Endothelial cell of umbilical vein (primary cell): Measurements from ENCODE around the gene ZNF423. TPM values are rescaled to one million over a fixed set of nuclear protein-coding genes. Genes with fewer than 3 reads are reported as not detected.

Experiments used
- BruUV-seq: library from RNA; stranded (reverse); fragments of 400-500 nt; replicated peaks from 2 replicates; lab custom pipeline; 2021; lab: Mats Ljungman, UMichigan
- CTCF ChIA-PET: fragments of 300-600, 350-600 bp; sonication (Branson Sonifier 250); formaldehyde crosslinking; loops from one replicate; lab custom pipeline; 2021; ENCODE audit warnings: antibody characterized with exemption, inconsistent platforms; lab: Charles Lee
- POLR2A ChIA-PET: fragments of 300-600, 350-600 bp; sonication (Branson Sonifier 250); formaldehyde crosslinking; loops from one replicate; lab custom pipeline; 2021; ENCODE audit warnings: antibody characterized with exemption, inconsistent platforms; lab: Charles Lee
- DNase-seq: peaks from one replicate; pipeline ENCODE4 v3.0.0-alpha.2; 2011; ENCODE audit warnings: low read depth, low spot score
- FAIRE-seq: peaks from 2 replicates; lab custom pipeline; 2011; peaks lifted over from hg19 to GRCh38; lab: Jason Lieb, UNC
- H2AFZ ChIP-seq: 2 replicates; pipeline ENCODE4 v1.6.0; 2012; ENCODE audit warnings: low read depth, low read length, control low read depth, inconsistent platforms
- H3K27ac ChIP-seq: 2 replicates; pipeline ENCODE4 v1.5.1; 2011; ENCODE audit warnings: low read depth, mild to moderate bottlenecking, control low read depth, low read length, moderate library complexity; ENCODE audit not compliant: insufficient read depth
- H3K27me3 ChIP-seq, 2 experiments: 2 replicates each; pipeline versions ENCODE4 v1.6.0 to v1.6.1; 2011; ENCODE audit warnings: low read length in 2 of 2, mixed read lengths in 1 of 2; ENCODE audit not compliant: control insufficient read depth in 2 of 2, insufficient read depth in 2 of 2
- H3K36me3 ChIP-seq, 2 experiments: 2 replicates in 1 of 2; 3 replicates in 1 of 2; pipeline ENCODE4 v1.5.1; 2011; ENCODE audit warnings: low read length in 2 of 2, mild to moderate bottlenecking in 1 of 2, moderate library complexity in 1 of 2; ENCODE audit not compliant: control insufficient read depth in 2 of 2, insufficient read depth in 2 of 2; ENCODE audit errors: extremely low read depth in 1 of 2
- H3K4me1 ChIP-seq: 3 replicates; pipeline ENCODE4 v1.5.1; 2011; ENCODE audit warnings: mild to moderate bottlenecking, low read length; ENCODE audit not compliant: control insufficient read depth, insufficient read depth; ENCODE audit errors: extremely low read depth
- H3K4me2 ChIP-seq: 2 replicates; pipeline ENCODE4 v1.6.1; 2011; ENCODE audit warnings: low read length, control low read depth, mixed read lengths; ENCODE audit not compliant: insufficient read depth
- H3K4me3 ChIP-seq, 3 experiments: fragments of 200-600 bp in 1 of 3; sonication (generic), shearing (Covaris generic) in 1 of 3; replicated peaks in 1 of 3; 2 replicates each; pipeline ENCODE4 v1.5.1; 2011 to 2016; ENCODE audit warnings: control low read depth in 3 of 3, low read length in 3 of 3, mild to moderate bottlenecking in 2 of 3, inconsistent platforms in 1 of 3, low read depth in 1 of 3, moderate library complexity in 1 of 3; ENCODE audit not compliant: insufficient read depth in 1 of 3
- H3K79me2 ChIP-seq: 2 replicates; pipeline ENCODE4 v1.6.0; 2012; ENCODE audit warnings: low read length, inconsistent platforms; ENCODE audit not compliant: control insufficient read depth, insufficient read depth
- H3K9ac ChIP-seq: replicated peaks from 2 replicates; pipeline ENCODE3; 2011; ENCODE audit warnings: low read length, control low read depth; ENCODE audit not compliant: insufficient read depth; ENCODE audit errors: extremely low read depth
- H3K9me1 ChIP-seq: replicated peaks from 3 replicates; pipeline ENCODE4 v1.6.0; 2011; ENCODE audit warnings: mild to moderate bottlenecking, low read length; ENCODE audit not compliant: control insufficient read depth, insufficient read depth; ENCODE audit errors: extremely low read depth
- H3K9me3 ChIP-seq: replicated peaks from 2 replicates; pipeline ENCODE4 v1.5.1; 2012; ENCODE audit warnings: low read length, inconsistent platforms; ENCODE audit not compliant: control insufficient read depth, insufficient read depth
- H4K20me1 ChIP-seq: replicated peaks from 2 replicates; pipeline ENCODE3; 2011; ENCODE audit warnings: mild to moderate bottlenecking, low read length; ENCODE audit not compliant: control insufficient read depth, insufficient read depth; ENCODE audit errors: extremely low read depth
- EZH2 ChIP-seq: IDR thresholded peaks from 2 replicates; pipeline ENCODE4 v1.6.1; 2012; ENCODE audit warnings: borderline replicate concordance, low read depth, mild to moderate bottlenecking, moderate library complexity, low read length, inconsistent platforms; ENCODE audit not compliant: severe bottlenecking
- FOS ChIP-seq: IDR thresholded peaks from 2 replicates; pipeline ENCODE4 v1.6.1; 2011; ENCODE audit warnings: mild to moderate bottlenecking, low read length, moderate library complexity, borderline replicate concordance; ENCODE audit not compliant: insufficient read depth
- JUN ChIP-seq: IDR thresholded peaks from 2 replicates; pipeline ENCODE4 v1.6.1; 2011; ENCODE audit warnings: borderline replicate concordance, low read depth; ENCODE audit not compliant: insufficient read length, insufficient read depth
- POLR2A ChIP-seq: IDR thresholded peaks from 2 replicates; pipeline ENCODE4 v1.6.1; 2012; ENCODE audit warnings: low read depth, mild to moderate bottlenecking, control low read depth, low read length
- dilution Hi-C: fragments of 300-500 bp; cut with MboI; formaldehyde crosslinking; loops from one replicate; pipeline ENCODE4 v1.15.0; 2019; ENCODE audit warnings: low sequenced_read_pairs; ENCODE audit not compliant: extremely low pct_ligation_motif_present
- intact Hi-C: fragments of 100-400 bp; cut with micrococcal nuclease; formaldehyde crosslinking; loops from one replicate; pipeline ENCODE4 v1.10.0; 2022
- polyA plus RNA-seq, 4 experiments: library from polyadenylated mRNA; depleted of rRNA in 3 of 4; stranded (reverse) in 3 of 4; unstranded in 1 of 4; fragments of >200 nt; gene quantifications; 2 replicates each; pipeline versions ENCODE4 v1.2.1 to v1.2.3, GENCODE V29; 2011 to 2012; ENCODE audit warnings: missing spikeins in 1 of 4
- total RNA-seq: library from RNA; stranded (reverse); gene quantifications from 2 replicates; pipeline ENCODE4 v1.2.3, GENCODE V29; 2021
- TF ChIP-seq, protein P1 (sequence below): IDR thresholded peaks from 2 replicates; pipeline ENCODE4 v1.6.1; 2011; ENCODE audit not compliant: insufficient read depth, insufficient read length

The ZNF423 gene
- total and polyA plus RNA-seq, 2 donors (not counting 3 experiments of a cell fraction or from before 2014, with no cell fraction given) = 2.2 to 8.1 TPM

DNA sequence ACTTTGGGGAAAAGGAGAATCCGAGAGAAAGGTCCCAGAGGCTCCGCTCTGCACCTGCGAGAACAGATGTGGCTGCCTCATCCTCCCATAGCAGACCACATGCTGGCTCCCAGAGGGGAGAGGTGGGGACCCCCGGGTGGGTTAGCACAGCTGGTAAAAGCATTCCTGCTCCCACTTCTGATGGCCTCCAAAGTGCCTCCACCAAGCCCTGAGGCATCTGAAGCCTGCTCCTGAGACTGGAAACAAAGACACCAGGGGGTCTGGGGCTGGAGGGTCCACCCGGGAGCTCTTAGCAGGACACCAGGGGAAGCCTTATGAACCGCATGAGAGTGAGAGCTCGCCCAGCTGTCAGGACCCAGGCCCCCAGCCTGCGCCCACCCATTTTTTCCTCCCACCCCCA is 46.4 kb downstream of the ZNF423 start:
- no peaks in the 10 kb centered on the region for H3K4me1 ChIP-seq
- dilution Hi-C loops = no loop called here
- no TSS peak for BruUV-seq
- no peak for DNase-seq
- no peaks in the 10 kb centered on the region for H4K20me1 ChIP-seq
- TF ChIP-seq JUN = no peak
- no peak for TF ChIP-seq EZH2
- no peak for TF ChIP-seq POLR2A
- no peak overlapping the region for H2AFZ ChIP-seq
- no peak overlapping the region for H3K27ac ChIP-seq
- no peaks in the 10 kb centered on the region for H3K79me2 ChIP-seq
- ChIA-PET POLR2A (no interaction called here), CTCF (no interaction called here)
- H3K36me3 ChIP-seq = no peaks in the 10 kb centered on the region
- no peak for FAIRE-seq
- intact Hi-C loops = no loop called here
- no peak overlapping the region for H3K4me3 ChIP-seq
- no peak overlapping the region for H3K4me2 ChIP-seq
- H3K9me1 ChIP-seq = no peaks in the 10 kb centered on the region
- no peak overlapping the region for H3K9ac ChIP-seq
- no peaks in the 10 kb centered on the region for H3K9me3 ChIP-seq
- H3K27me3 ChIP-seq = no peaks in the 10 kb centered on the region

- no peaks in the 10 kb centered on the region for H3K9me3 ChIP-seq
- no peak for DNase-seq
- dilution Hi-C loops = no loop called here
- no peaks in the 10 kb centered on the region for H3K79me2 ChIP-seq
- H3K9ac ChIP-seq = no peak overlapping the region
- FAIRE-seq = no peak
- H3K4me1 ChIP-seq = no peaks in the 10 kb centered on the region
- no peaks in the 10 kb centered on the region for H4K20me1 ChIP-seq
- H3K9me1 ChIP-seq = no peaks in the 10 kb centered on the region
- POLR2A ChIA-PET = no interaction called here
- CTCF ChIA-PET = no interaction called here
- H3K4me3 ChIP-seq = no peak overlapping the region
- no peak for TF ChIP-seq POLR2A
- no peak for TF ChIP-seq EZH2
- TF ChIP-seq, protein P1, sequence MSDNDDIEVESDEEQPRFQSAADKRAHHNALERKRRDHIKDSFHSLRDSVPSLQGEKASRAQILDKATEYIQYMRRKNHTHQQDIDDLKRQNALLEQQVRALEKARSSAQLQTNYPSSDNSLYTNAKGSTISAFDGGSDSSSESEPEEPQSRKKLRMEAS = no peak
- no peak for TF ChIP-seq FOS
- H3K4me2 ChIP-seq = no peak overlapping the region
- H3K27me3 ChIP-seq = no peaks in the 10 kb centered on the region
- intact Hi-C loops = no loop called here
- H3K27ac ChIP-seq = no peak overlapping the region
- no peak overlapping the region for H2AFZ ChIP-seq
- no peaks in the 10 kb centered on the region for H3K36me3 ChIP-seq
- BruUV-seq = no TSS peak
Observed at GRCh38 chr16:49809062-49809461, 46.9 kb downstream of the ZNF423 start.
